HEK293 (cell line): ENCODE measurements around the gene NXT1.
A peak's percentile ranks its signal among the peaks of the same experiment; 100 is the strongest.

Source experiments
- CTCF ChIA-PET: fragments of 350-600 bp; formaldehyde crosslinking; extraction: SDS; loops from one replicate; lab custom pipeline; 2021; ENCODE audit warnings: antibody characterized with exemption; lab: Yijun Ruan, JAX
- POLR2A ChIA-PET: fragments of 300-600 bp; formaldehyde crosslinking; extraction: SDS; loops from one replicate; lab custom pipeline; 2020; ENCODE audit warnings: antibody characterized with exemption, inconsistent platforms; lab: Yijun Ruan, JAX
- H3K27ac ChIP-seq: fragments of 200-500 bp; sonication (Bioruptor generic); 2 replicates; pipeline ENCODE4 v1.5.1; 2014; ENCODE audit warnings: low read depth, low read length, control low read depth, inconsistent platforms; ENCODE audit errors: extremely low read depth
- H3K36me3 ChIP-seq, 2 experiments: fragments of 200-500 bp in 1 of 2; sonication (Bioruptor generic) in 1 of 2; 1 replicate in 1 of 2; 2 replicates in 1 of 2; pipeline ENCODE4 v1.5.1; 2014 to 2017; ENCODE audit warnings: inconsistent platforms in 2 of 2, low read length in 2 of 2; ENCODE audit not compliant: control insufficient read depth in 2 of 2, insufficient read depth in 1 of 2
- H3K4me1 ChIP-seq: fragments of 200-500 bp; sonication (Bioruptor generic); 2 replicates; pipeline ENCODE4 v1.5.1; 2014; ENCODE audit warnings: mild to moderate bottlenecking, low read length, inconsistent platforms; ENCODE audit not compliant: control insufficient read depth, insufficient read depth
- H3K4me3 ChIP-seq: 2 replicates; pipeline ENCODE4 v1.5.1; 2011; ENCODE audit warnings: low read depth, mild to moderate bottlenecking, control low read depth, low read length, moderate library complexity
- H3K9me3 ChIP-seq: fragments of 200-500 bp; sonication (Bioruptor generic); 2 replicates; pipeline ENCODE4 v1.5.1; 2014; ENCODE audit warnings: low read depth, low read length, inconsistent platforms; ENCODE audit not compliant: control insufficient read depth, insufficient read depth
- ELK4 ChIP-seq: IDR thresholded peaks from 2 replicates; pipeline ENCODE4 v1.6.1; 2011; ENCODE audit warnings: mild to moderate bottlenecking, low read depth, low read length, borderline replicate concordance
- GLI4 ChIP-seq: fragments of 450-650 bp; formaldehyde crosslinking; IDR thresholded peaks from 2 replicates; pipeline ENCODE4 v1.5.1; 2016; ENCODE audit warnings: missing biosample characterization, missing genetic modification characterization
- MEIS1 ChIP-seq: sonication (generic); formaldehyde crosslinking; IDR thresholded peaks from 2 replicates; pipeline ENCODE4 v1.8.1; 2022; ENCODE audit warnings: missing genetic modification reagents, mild to moderate bottlenecking, borderline replicate concordance
- PRDM1 ChIP-seq: fragments of 450-650 bp; formaldehyde crosslinking; IDR thresholded peaks from 2 replicates; pipeline ENCODE4; 2016; ENCODE audit warnings: missing biosample characterization, missing genetic modification characterization
- RBAK ChIP-seq: fragments of 450-650 bp; formaldehyde crosslinking; IDR thresholded peaks from 2 replicates; pipeline ENCODE4 v1.5.1; 2016; ENCODE audit warnings: missing biosample characterization, missing genetic modification characterization
- SALL2 ChIP-seq: fragments of 450-650 bp; formaldehyde crosslinking; IDR thresholded peaks from 2 replicates; pipeline ENCODE4 v1.5.0; 2017; ENCODE audit warnings: missing biosample characterization, mild to moderate bottlenecking, missing genetic modification characterization, borderline replicate concordance
- SCRT2 ChIP-seq: fragments of 450-650 bp; formaldehyde crosslinking; IDR thresholded peaks from 2 replicates; pipeline ENCODE4 v1.5.1; 2016; ENCODE audit warnings: missing biosample characterization, missing genetic modification characterization
- TRIM28 ChIP-seq: IDR thresholded peaks from 2 replicates; pipeline ENCODE4 v1.6.1; 2011; ENCODE audit warnings: low read length, control low read depth, borderline replicate concordance
- ZBTB10 ChIP-seq: fragments of 450-650 bp; formaldehyde crosslinking; IDR thresholded peaks from 2 replicates; pipeline ENCODE4 v1.5.1; 2016; ENCODE audit warnings: missing biosample characterization, missing genetic modification characterization
- ZBTB21 ChIP-seq: fragments of 450-650 bp; formaldehyde crosslinking; IDR thresholded peaks from 2 replicates; pipeline ENCODE4 v1.5.1; 2017; ENCODE audit warnings: missing biosample characterization, missing genetic modification characterization
- ZFP41 ChIP-seq: fragments of 450-650 bp; formaldehyde crosslinking; IDR thresholded peaks from 2 replicates; pipeline ENCODE4 v1.5.1; 2016; ENCODE audit warnings: missing biosample characterization, missing genetic modification characterization, borderline replicate concordance
- ZNF2 ChIP-seq: fragments of 450-650 bp; formaldehyde crosslinking; IDR thresholded peaks from 2 replicates; pipeline ENCODE4 v1.5.1; 2016; ENCODE audit warnings: missing biosample characterization, missing genetic modification characterization
- ZNF335 ChIP-seq: fragments of 450-650 bp; formaldehyde crosslinking; conservative IDR thresholded peaks from 2 replicates; pipeline ENCODE4 v1.5.1; 2016; ENCODE audit warnings: missing biosample characterization, missing genetic modification characterization
- ZNF350 ChIP-seq: fragments of 450-650 bp; formaldehyde crosslinking; IDR thresholded peaks from 2 replicates; pipeline ENCODE4 v1.5.0; 2017; ENCODE audit warnings: missing biosample characterization, mild to moderate bottlenecking, missing genetic modification characterization
- ZNF398 ChIP-seq: fragments of 450-650 bp; formaldehyde crosslinking; IDR thresholded peaks from 2 replicates; pipeline ENCODE4 v1.5.1; 2017; ENCODE audit warnings: missing biosample characterization, missing genetic modification characterization
- ZNF664 ChIP-seq: fragments of 450-650 bp; formaldehyde crosslinking; IDR thresholded peaks from 2 replicates; pipeline ENCODE4 v1.5.1; 2016; ENCODE audit warnings: missing biosample characterization, missing genetic modification characterization
- ZNF707 ChIP-seq: fragments of 450-650 bp; formaldehyde crosslinking; IDR thresholded peaks from 2 replicates; pipeline ENCODE4 v1.5.1; 2016; ENCODE audit warnings: missing biosample characterization, missing genetic modification characterization

NXT1 gene

GRCh38 chr20:23358563-23358906, 7.9 kb downstream of the NXT1 start:
- no peaks in the 10 kb centered on the region for H3K9me3 ChIP-seq
- no peak for TF ChIP-seq SALL2 (tag by site-specific recombination)
- TF ChIP-seq ZFP41 (tag by site-specific recombination): no peak
- TF ChIP-seq ELK4: no peak
- TF ChIP-seq ZBTB10 (tag by site-specific recombination): no peak
- TF ChIP-seq PRDM1 (tag by site-specific recombination): peak; percentile 77
- TF ChIP-seq, all 188 proteins: peak for 1
- ChIA-PET POLR2A (interaction anchor here (1.0 to 2.8 kb wide), 6 partner anchors 9 to 279 kb away, joined by 3 to 30 read pairs (median 4); partner anchors contain the start of genes NAPB and NXT1), CTCF (interaction anchor here (0.7 kb wide), 2 partner anchors 248 to 1065 kb away, joined by 3 to 4 read pairs; no protein-coding TSS in a partner anchor)
- Histone ChIP-seq H3K36me3 (peaks cover 0 to 28% of the 10 kb centered on the region in 2 experiments; a peak in 2 of 3 replicates), H3K27ac (no peak overlapping the region), H3K4me3 (peak overlapping the region; percentile 13; the same call in 1 of the 2 replicates), H3K4me1 (peaks cover 7% of the 10 kb centered on the region; the same call in 1 of the 2 replicates)

- no peak overlapping the region for H3K27ac ChIP-seq
- no peak overlapping the region for H3K4me3 ChIP-seq
These were observed 8.5 kb downstream of the NXT1 start for GRCh38 chr20:23358923-23359593.

GRCh38 chr20:23360531-23360930, 9.9 kb downstream of the NXT1 start:
- TF ChIP-seq MEIS1 (CRISPR knock-in tag): no peak
- TF ChIP-seq ZNF664 (tag by site-specific recombination): 0 out of 2 replicates have a peak, but pooled peaks have one; percentile 19
- no peak overlapping the region for H3K4me3 ChIP-seq
- no peak overlapping the region for H3K27ac ChIP-seq
- no peaks in the 10 kb centered on the region for H3K9me3 ChIP-seq
- ChIA-PET POLR2A (interaction anchor here (1.6 kb wide), 2 partner anchors 10 to 61 kb away, joined by 7 to 18 read pairs; partner anchors contain the start of genes NAPB and NXT1), CTCF (interaction anchor here (2.2 kb wide), 1 partner anchor 11 kb away, joined by 7 read pairs; no protein-coding TSS in a partner anchor)
- H3K4me1 ChIP-seq: peaks cover 7% of the 10 kb centered on the region; the same call in 1 of the 2 replicates
- H3K36me3 ChIP-seq: peaks cover 0 to 23% of the 10 kb centered on the region in 2 experiments; a peak in 1 of 3 replicates

More at GRCh38 chr20:23358923-23359593, 8.5 kb downstream of the NXT1 start:
- peaks cover 7% of the 10 kb centered on the region; the same call in 1 of the 2 replicates for H3K4me1 ChIP-seq
- TF ChIP-seq ZNF707 (tag by site-specific recombination) (no peak), ZNF335 (tag by site-specific recombination) (peak; percentile 60; the same call in 1 of the 2 replicates), ZBTB21 (tag by site-specific recombination) (no peak)
- no peaks in the 10 kb centered on the region for H3K9me3 ChIP-seq
- ChIA-PET CTCF (interaction anchor here (0.7 to 2.2 kb wide), 3 partner anchors 10 to 1065 kb away, joined by 3 to 7 read pairs (median 4); no protein-coding TSS in a partner anchor), POLR2A (interaction anchor here (2.4 to 2.8 kb wide), 2 partner anchors 9 to 62 kb away, joined by 21 to 30 read pairs; partner anchors contain the start of genes NAPB and NXT1)
- H3K36me3 ChIP-seq: peaks cover 0 to 23% of the 10 kb centered on the region in 2 experiments; a peak in 2 of 3 replicates

- Histone ChIP-seq H3K9me3 (no peaks in the 10 kb centered on the region), H3K27ac (peak overlapping the region; percentile 79), H3K4me3 (peak overlapping the region; percentile 63), H3K36me3 (peaks cover 0 to 23% of the 10 kb centered on the region in 2 experiments; a peak in 1 of 3 replicates), H3K4me1 (peaks cover 9% of the 10 kb centered on the region; the same call in 1 of the 2 replicates)
- POLR2A ChIA-PET: interaction anchor here (1.6 kb wide), 2 partner anchors 11 to 60 kb away, joined by 7 to 18 read pairs; partner anchors contain the start of genes NAPB and NXT1
- CTCF ChIA-PET: interaction anchor here (2.2 kb wide), 1 partner anchor 12 kb away, joined by 7 read pairs; no protein-coding TSS in a partner anchor
- TF ChIP-seq TRIM28: no peak
- no peak for TF ChIP-seq GLI4 (tag by site-specific recombination)
- TF ChIP-seq ZNF2 (tag by site-specific recombination): no peak
- 0 out of 2 replicates have a peak, but pooled peaks have one; percentile 6 for TF ChIP-seq ZNF398 (tag by site-specific recombination)
- no peak for TF ChIP-seq SCRT2 (tag by site-specific recombination)
- no peak for TF ChIP-seq RBAK (tag by site-specific recombination)
- no peak for TF ChIP-seq ZNF350
These were observed 10.5 kb downstream of the NXT1 start for GRCh38 chr20:23361119-23361475.
